ENCODE results near the gene STXBP1.

DNA sequence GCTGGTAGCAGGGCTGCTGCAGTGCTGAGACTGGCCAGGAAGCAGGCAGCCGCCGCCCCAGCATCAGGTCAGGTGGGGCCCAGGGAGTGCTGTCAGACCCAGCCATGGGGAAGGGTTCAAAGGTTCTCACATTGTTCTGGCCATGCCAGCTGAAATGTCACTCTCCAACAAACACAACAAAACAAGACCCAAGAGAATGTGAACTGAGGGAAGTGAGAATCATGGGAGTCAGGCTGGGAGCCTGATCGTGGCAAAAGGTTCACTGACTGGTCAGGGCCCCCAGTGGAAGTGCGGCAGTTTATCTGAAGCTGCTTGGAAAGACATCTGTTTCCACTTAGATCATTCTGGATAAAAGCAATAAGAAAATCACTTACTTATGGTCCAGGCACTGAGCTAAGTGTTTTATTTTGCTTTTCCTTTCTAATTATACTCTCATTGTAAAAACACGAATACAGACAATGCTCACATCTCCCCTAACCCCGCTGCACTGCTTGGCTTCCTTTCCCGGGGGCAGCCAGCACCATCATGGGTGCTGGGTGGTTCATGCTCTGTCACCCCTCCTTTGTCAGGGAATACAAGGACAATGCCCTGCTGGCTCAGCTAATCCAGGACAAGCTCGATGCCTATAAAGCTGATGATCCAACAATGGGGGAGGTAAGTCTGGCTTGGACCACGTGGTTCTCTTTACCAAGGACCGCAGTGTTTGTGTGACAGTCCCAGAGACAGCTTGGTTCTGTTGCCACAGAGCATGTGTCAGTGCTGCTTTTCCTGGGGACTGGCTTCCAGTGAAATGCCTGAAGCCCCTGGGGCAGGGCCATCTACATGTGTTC is 52.8 kb downstream of the STXBP1 start:
- no peak for TF ChIP-seq POLR2A (IDR thresholded peaks at IDR 0.05; ENCODE audit: low read depth, low read length)
- TF ChIP-seq TAF1 (IDR thresholded peaks at IDR 0.05; ENCODE audit: borderline replicate concordance, low read depth, low read length) = no peak
